NCI-H226 (cell line): ENCODE measurements around the gene USP26.
"Not testable (repeated sequence)": the region's sequence is repeated elsewhere in the genome, so short reads cannot be mapped to it uniquely, and the experiment has no call there.

Experiments used
- DNase-seq: peaks from one replicate; pipeline ENCODE4 v3.0.0-alpha.2; 2015

USP26 gene, protein sequence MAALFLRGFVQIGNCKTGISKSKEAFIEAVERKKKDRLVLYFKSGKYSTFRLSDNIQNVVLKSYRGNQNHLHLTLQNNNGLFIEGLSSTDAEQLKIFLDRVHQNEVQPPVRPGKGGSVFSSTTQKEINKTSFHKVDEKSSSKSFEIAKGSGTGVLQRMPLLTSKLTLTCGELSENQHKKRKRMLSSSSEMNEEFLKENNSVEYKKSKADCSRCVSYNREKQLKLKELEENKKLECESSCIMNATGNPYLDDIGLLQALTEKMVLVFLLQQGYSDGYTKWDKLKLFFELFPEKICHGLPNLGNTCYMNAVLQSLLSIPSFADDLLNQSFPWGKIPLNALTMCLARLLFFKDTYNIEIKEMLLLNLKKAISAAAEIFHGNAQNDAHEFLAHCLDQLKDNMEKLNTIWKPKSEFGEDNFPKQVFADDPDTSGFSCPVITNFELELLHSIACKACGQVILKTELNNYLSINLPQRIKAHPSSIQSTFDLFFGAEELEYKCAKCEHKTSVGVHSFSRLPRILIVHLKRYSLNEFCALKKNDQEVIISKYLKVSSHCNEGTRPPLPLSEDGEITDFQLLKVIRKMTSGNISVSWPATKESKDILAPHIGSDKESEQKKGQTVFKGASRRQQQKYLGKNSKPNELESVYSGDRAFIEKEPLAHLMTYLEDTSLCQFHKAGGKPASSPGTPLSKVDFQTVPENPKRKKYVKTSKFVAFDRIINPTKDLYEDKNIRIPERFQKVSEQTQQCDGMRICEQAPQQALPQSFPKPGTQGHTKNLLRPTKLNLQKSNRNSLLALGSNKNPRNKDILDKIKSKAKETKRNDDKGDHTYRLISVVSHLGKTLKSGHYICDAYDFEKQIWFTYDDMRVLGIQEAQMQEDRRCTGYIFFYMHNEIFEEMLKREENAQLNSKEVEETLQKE

DNA sequence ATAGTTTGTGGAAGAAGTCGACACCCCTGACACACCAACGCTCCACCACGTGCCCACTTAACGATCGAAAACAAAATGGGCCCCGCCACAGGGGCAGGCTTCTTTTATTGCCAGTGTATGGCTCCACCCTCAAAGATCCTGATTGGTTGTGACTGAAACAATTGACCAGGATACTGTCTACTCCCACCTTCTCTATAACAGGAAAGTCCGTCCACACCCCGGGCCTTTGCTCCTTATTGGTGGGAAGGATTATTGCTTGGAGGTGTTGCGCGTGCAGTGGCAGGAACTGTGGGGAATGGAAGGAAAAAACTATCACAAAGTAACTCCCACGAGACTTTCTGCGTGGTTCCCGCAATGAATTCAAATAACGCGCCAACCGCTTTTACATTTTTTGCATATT lies at the start of gene USP26:
USP26 (minus strand) TSS at position 79 of the 400 bp plus-strand sequence. CDS start 68,889 bp downstream, outside the sequence.
- DNase-seq, result no peak

GRCh38 chrX:133134282-133134681 lies 37.4 kb upstream of the USP26 start:
- DNase-seq, result no peak

DNA sequence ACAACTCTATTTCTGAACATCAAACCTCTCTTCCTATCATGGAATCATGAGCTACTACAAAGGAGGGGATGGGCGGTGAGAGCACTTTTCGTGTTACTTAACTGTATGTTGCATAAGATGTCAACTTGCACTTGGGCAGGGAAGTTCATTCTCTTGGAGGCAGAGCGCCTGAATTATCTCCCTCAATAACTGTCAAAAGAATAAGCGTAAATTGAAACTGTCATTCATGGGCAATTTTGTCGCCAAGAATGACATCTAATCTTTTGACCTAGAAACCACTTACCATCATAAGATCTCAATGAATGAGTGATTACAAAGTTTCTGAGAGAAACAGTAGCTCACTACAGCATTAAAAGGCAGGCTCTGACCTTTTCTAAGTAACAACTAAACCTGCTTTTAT lies 23.5 kb upstream of the USP26 start:
- no peak for DNase-seq

- no peak for DNase-seq
Measured at GRCh38 chrX:133094098-133094731, 2.7 kb downstream of the USP26 start.

DNA sequence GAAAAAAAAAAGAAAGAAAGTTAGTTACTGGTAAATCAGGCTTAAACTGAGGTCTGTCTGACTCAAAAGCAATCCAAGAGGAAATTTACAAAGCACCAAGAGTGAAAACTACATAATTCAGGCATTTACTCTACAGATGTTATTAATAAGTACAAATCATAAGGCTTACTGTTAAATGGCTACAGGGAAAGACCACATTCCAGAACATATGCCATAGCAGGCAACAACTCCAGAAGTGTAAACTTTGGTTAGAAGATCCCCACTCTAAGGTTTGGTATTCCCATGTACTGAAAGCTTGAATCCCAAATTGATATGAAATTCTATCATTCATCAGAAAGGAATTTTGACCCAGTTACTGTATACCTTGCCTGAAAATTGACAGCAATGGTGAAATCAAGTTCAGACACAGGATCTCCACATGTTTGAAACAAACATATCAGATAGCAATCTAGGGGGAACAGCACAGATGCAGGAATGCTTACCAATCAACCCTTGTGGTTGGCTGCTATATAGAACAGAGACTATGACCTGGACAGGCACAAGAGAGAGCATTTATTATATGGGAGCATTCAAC lies 6.6 kb downstream of the USP26 start:
- DNase-seq, result no peak

- DNase-seq, result no peak
Measured at GRCh38 chrX:133089411-133089810, 7.5 kb downstream of the USP26 start.

GRCh38 chrX:133085785-133086184 lies 11.1 kb downstream of the USP26 start:
- DNase-seq, result no peak

DNA sequence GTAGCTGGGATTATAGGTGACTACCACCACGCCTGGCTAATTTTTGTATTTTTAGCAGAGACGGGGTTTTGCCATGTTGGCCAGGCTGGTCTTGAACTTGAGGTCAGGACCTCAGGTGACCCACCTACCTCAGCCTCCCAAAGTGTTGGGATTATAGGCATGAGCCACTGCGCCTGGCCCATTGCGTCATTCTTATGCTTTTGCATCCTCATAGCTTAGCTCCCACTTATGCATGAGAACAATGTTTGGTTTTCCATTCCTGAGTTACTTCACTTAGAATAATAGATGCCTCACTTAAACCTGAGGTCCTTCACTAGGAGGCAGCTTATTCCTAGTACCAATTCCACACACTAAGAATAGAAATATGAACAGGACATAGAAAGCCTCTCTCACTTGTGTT lies 11.9 kb downstream of the USP26 start:
- DNase-seq, result not testable (repeated sequence)

DNA sequence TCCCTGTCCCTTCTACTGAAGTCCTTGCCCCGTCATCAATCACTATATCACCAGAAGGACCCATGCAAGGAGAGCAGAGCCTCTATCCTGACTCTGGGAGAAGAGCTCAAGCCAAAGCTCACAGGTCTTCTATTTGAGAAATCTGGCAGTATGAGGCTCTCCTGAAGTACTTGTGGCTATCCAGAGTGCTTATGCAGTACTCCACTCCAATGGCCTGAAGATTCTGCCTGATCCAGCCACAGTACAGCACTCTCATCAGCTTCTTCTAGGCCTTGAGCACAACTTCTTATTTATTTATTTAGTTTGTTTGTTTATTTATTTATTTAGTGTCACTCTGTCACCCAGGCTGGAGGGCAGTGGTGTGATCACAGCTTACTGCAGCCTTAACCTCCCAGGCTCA lies 13.0 kb downstream of the USP26 start:
- no peak for DNase-seq

- DNase-seq, result no peak
Measured at GRCh38 chrX:133081990-133082389, 14.9 kb downstream of the USP26 start.

GRCh38 chrX:133077856-133078255 lies 19.1 kb downstream of the USP26 start:
- DNase-seq, result not testable (repeated sequence)

- no peak for DNase-seq
Measured at GRCh38 chrX:133072566-133072965, 24.3 kb downstream of the USP26 start.

DNA sequence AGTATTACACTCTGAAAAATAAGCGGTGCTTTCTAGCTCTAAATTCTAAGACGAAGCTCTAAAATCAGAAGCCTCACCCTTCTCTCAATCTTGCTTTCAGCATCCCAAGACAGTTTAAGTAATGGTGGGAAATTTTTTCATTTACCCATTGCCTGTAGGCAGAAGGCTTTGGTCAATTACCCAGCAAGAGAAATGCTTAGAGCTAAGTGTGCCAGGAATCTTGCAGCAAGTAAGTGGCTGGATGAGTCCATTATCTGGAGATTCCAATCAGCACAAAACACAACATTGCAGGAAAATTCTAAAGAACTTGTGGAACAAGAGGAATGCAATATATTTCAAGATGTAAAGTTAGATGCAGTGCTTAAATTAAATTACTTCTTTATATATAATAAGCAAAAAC lies 28.4 kb downstream of the USP26 start:
- DNase-seq, result no peak

GRCh38 chrX:133056341-133056740 lies 40.6 kb downstream of the USP26 start:
- DNase-seq, result no peak

DNA sequence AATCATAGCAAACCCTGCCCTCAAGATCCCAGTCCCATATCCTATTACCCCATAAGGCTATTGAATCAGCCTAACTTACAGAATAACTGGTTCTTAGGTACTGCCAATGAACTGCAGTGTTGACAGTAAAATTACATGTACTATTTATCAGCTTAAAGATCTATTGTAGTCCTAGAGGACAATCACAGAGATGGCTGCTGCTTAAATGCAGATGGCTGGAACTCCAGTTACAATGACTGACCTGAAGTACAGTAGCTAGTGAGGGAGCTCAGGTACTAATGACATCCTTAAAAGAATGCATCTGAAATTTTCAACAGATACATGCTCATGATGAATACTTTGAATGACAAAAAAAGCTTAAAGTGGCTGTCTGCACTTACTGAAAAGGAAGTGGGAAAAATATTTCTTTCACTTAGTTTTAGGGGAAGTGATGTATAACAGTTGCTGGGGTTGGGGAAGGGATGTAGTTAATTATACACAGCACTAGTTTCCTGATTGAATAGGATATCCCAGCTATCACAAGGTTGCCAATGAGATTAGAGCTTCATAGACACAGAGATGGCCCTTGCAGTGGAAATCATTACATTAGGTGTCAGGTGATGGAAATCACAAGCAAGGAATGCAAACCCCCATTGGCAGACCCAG lies 42.0 kb downstream of the USP26 start:
- no peak for DNase-seq

DNA sequence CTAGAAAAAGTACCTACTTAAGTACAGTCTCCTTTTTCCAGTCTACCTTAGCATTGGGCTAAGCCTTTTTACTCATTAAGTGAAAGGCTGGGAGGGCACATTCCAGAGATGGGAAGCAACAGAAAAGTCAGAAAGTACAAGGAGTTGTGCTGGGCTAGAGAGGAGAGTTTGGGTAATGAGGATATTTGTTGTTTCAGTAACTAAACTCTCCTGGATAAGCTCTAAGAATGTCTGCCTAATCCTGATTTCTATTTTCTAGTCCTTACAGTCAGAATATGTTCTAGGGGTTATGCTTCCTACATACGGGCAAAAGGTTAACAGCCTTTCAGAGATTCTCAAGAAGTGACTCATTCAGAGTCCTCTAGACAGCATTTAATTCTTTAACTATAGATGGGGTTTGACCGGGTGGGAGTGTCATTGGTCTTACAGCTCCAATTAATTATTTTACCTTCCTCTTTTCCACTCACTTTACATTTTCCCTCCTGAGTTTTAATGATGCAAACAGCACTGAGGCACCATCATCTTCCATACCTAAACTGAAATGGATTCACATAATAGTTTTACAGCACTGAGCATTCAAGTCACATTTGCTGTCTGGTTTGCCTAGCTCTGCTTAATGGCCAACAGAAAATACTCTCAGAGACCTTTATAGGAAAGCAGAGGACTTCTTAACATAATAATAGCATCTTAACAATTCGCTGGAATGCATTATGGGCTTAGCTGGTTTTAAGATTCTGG lies 42.9 kb downstream of the USP26 start:
- no peak for DNase-seq

GRCh38 chrX:133048751-133049150 lies 48.2 kb downstream of the USP26 start:
- no peak for DNase-seq

DNA sequence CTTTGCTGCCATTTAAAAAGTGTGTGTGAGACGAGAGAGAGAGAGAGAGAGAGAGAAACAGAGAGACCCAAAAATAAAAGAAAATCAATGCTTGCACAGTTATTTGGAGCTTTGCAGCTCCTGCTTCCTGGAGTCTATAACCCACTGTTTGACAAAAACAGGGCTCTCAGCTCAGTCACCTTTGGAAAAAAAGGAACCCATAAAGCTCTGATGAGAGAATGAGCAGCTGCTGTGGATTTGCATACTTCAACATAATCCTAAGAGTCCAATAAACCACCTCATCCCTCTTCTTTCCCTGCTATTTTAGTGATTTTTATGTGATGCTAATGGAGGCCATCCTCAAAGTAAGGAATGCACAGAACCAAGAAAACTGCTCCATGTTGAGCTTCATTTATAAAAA lies 50.3 kb downstream of the USP26 start:
- DNase-seq, result no peak

- DNase-seq, result no peak
Measured at GRCh38 chrX:133045986-133046385, 50.9 kb downstream of the USP26 start.

- not testable (repeated sequence) for DNase-seq
Measured at GRCh38 chrX:133044145-133044786, 52.6 kb downstream of the USP26 start.

DNA sequence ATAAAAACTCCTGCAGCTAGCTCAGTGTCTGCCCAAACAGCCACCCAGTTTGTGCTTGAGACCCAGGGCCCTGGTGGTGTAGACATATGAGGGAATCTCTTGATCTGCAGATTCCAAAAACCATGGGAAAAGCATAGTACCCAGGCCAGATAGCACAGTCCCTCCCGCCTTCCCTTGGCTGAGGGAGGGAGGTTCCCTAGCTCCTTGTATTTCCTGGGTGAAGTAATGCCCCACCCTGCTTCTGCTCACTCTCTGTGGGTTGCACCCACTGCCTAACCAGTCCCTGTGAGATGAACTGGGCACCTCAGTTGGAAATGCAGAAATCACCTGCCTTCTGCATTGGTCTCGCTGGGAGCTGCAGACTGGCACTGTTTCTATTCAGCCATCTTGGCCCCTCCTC lies 54.6 kb downstream of the USP26 start:
- DNase-seq, result no peak
